ENCODE results near the gene STARD3. TPM values are rescaled to one million over a fixed set of nuclear protein-coding genes. Genes with fewer than 3 reads are reported as not detected.

Gene STARD3
- total and polyA plus RNA-seq, 2 of the 13 experiments (the other 11 are each of a cell fraction or from before 2014, with no cell fraction given): 34.6 to 100 TPM

DNA sequence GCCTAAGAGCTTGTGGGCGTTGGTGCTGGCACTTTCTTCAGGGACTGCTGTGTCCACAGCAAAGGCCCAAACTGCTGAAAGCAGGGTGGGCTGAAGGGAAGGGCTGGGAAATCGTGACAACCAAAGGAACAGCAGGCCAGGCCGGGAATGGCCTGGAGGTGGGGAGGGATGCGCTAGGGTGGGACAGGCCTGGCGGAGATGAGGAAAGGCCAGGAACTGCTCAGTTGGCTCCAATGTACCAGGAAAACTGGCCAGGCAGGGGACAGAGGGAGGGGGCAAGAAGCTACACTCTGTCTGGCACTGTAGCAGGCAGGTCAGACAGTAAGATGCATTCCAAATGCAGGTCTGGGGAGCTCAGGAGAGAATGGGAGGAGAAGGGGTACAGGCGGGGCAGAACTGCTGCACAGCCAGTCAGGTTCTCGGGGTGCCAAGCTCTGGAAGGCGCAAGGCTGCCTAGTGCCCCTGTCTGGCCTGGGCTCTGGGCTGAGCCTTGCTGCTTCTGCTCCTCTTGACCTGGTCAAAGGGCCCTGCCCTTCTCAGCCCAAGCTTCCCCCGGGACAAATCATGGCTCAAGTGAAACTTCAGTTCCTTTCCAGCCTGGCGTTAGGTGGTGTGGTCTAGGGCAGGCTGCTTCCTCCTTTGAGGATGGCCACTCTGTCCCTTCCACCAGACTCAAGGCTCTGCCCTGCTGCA is 38.6 kb downstream of the STARD3 start (continued):
- TF ChIP-seq, protein P1, sequence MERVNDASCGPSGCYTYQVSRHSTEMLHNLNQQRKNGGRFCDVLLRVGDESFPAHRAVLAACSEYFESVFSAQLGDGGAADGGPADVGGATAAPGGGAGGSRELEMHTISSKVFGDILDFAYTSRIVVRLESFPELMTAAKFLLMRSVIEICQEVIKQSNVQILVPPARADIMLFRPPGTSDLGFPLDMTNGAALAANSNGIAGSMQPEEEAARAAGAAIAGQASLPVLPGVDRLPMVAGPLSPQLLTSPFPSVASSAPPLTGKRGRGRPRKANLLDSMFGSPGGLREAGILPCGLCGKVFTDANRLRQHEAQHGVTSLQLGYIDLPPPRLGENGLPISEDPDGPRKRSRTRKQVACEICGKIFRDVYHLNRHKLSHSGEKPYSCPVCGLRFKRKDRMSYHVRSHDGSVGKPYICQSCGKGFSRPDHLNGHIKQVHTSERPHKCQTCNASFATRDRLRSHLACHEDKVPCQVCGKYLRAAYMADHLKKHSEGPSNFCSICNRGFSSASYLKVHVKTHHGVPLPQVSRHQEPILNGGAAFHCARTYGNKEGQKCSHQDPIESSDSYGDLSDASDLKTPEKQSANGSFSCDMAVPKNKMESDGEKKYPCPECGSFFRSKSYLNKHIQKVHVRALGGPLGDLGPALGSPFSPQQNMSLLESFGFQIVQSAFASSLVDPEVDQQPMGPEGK (CRISPR knock-in tag; IDR thresholded peaks at IDR 0.05): peak; percentile 18; the same call in 1 of the 2 replicates
- TF ChIP-seq, protein P2, sequence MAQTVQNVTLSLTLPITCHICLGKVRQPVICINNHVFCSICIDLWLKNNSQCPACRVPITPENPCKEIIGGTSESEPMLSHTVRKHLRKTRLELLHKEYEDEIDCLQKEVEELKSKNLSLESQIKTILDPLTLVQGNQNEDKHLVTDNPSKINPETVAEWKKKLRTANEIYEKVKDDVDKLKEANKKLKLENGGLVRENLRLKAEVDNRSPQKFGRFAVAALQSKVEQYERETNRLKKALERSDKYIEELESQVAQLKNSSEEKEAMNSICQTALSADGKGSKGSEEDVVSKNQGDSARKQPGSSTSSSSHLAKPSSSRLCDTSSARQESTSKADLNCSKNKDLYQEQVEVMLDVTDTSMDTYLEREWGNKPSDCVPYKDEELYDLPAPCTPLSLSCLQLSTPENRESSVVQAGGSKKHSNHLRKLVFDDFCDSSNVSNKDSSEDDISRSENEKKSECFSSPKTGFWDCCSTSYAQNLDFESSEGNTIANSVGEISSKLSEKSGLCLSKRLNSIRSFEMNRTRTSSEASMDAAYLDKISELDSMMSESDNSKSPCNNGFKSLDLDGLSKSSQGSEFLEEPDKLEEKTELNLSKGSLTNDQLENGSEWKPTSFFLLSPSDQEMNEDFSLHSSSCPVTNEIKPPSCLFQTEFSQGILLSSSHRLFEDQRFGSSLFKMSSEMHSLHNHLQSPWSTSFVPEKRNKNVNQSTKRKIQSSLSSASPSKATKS (CRISPR knock-in tag; IDR thresholded peaks at IDR 0.05): no peak
- no peak for TF ChIP-seq RAD51 (IDR thresholded peaks at IDR 0.05; ENCODE audit: borderline replicate concordance)
- no peak for TF ChIP-seq JDP2 (CRISPR knock-in tag; IDR thresholded peaks at IDR 0.05; ENCODE audit: borderline replicate concordance)
- TF ChIP-seq SP4 (CRISPR knock-in tag; IDR thresholded peaks at IDR 0.05): 0 out of 2 replicates have a peak, but pooled peaks have one; percentile 41
- TF ChIP-seq HNRNPL (IDR thresholded peaks at IDR 0.05; ENCODE audit: low read depth, low read length): no peak
- no peak for TF ChIP-seq ATAD3A (CRISPR knock-in tag; IDR thresholded peaks at IDR 0.05)
- no peak for TF ChIP-seq EED (CRISPR knock-in tag; IDR thresholded peaks at IDR 0.05)
- TF ChIP-seq TCF7 (IDR thresholded peaks at IDR 0.05; ENCODE audit: low read depth): no peak
- TF ChIP-seq, protein P3, sequence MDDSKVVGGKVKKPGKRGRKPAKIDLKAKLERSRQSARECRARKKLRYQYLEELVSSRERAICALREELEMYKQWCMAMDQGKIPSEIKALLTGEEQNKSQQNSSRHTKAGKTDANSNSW (CRISPR knock-in tag; IDR thresholded peaks at IDR 0.05; ENCODE audit: borderline replicate concordance): no peak
- TF ChIP-seq MZF1 (CRISPR knock-in tag; IDR thresholded peaks at IDR 0.05; ENCODE audit: borderline replicate concordance): 0 out of 2 replicates have a peak, but pooled peaks have one; percentile 61
- TF ChIP-seq RBAK (CRISPR knock-in tag; IDR thresholded peaks at IDR 0.05): no peak
- no peak for TF ChIP-seq MIXL1 (CRISPR knock-in tag; IDR thresholded peaks at IDR 0.05)
- no peak for TF ChIP-seq GPN1 (CRISPR knock-in tag; IDR thresholded peaks at IDR 0.05; ENCODE audit: borderline replicate concordance)
- TF ChIP-seq ZSCAN21 (CRISPR knock-in tag; IDR thresholded peaks at IDR 0.05; ENCODE audit: borderline replicate concordance): peak; percentile 33; the same call in 1 of the 2 replicates
- TF ChIP-seq, protein P4, sequence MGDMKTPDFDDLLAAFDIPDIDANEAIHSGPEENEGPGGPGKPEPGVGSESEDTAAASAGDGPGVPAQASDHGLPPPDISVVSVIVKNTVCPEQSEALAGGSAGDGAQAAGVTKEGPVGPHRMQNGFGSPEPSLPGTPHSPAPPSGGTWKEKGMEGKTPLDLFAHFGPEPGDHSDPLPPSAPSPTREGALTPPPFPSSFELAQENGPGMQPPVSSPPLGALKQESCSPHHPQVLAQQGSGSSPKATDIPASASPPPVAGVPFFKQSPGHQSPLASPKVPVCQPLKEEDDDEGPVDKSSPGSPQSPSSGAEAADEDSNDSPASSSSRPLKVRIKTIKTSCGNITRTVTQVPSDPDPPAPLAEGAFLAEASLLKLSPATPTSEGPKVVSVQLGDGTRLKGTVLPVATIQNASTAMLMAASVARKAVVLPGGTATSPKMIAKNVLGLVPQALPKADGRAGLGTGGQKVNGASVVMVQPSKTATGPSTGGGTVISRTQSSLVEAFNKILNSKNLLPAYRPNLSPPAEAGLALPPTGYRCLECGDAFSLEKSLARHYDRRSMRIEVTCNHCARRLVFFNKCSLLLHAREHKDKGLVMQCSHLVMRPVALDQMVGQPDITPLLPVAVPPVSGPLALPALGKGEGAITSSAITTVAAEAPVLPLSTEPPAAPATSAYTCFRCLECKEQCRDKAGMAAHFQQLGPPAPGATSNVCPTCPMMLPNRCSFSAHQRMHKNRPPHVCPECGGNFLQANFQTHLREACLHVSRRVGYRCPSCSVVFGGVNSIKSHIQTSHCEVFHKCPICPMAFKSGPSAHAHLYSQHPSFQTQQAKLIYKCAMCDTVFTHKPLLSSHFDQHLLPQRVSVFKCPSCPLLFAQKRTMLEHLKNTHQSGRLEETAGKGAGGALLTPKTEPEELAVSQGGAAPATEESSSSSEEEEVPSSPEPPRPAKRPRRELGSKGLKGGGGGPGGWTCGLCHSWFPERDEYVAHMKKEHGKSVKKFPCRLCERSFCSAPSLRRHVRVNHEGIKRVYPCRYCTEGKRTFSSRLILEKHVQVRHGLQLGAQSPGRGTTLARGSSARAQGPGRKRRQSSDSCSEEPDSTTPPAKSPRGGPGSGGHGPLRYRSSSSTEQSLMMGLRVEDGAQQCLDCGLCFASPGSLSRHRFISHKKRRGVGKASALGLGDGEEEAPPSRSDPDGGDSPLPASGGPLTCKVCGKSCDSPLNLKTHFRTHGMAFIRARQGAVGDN (CRISPR knock-in tag; IDR thresholded peaks at IDR 0.05): peak; percentile 60; the same call in 1 of the 2 replicates
- TF ChIP-seq ZFP37 (CRISPR knock-in tag; IDR thresholded peaks at IDR 0.05; ENCODE audit: borderline replicate concordance): no peak
- no peak for TF ChIP-seq SIX1 (CRISPR knock-in tag; IDR thresholded peaks at IDR 0.05; ENCODE audit: borderline replicate concordance)
- no peak for TF ChIP-seq ZNF230 (CRISPR knock-in tag; IDR thresholded peaks at IDR 0.05)
- TF ChIP-seq ARNT2 (CRISPR knock-in tag; IDR thresholded peaks at IDR 0.05; ENCODE audit: low read depth): no peak
- TF ChIP-seq KMT2B (CRISPR knock-in tag; IDR thresholded peaks at IDR 0.05): no peak
- no peak for TF ChIP-seq NR2F6 (IDR thresholded peaks at IDR 0.05)
- no peak for TF ChIP-seq NR2F6 (CRISPR knock-in tag; IDR thresholded peaks at IDR 0.05)
- TF ChIP-seq POGZ (CRISPR knock-in tag; IDR thresholded peaks at IDR 0.05): no peak

Data from HepG2 (cell line).